ENCODE data around the gene UROC1.

UROC1 gene

DNA sequence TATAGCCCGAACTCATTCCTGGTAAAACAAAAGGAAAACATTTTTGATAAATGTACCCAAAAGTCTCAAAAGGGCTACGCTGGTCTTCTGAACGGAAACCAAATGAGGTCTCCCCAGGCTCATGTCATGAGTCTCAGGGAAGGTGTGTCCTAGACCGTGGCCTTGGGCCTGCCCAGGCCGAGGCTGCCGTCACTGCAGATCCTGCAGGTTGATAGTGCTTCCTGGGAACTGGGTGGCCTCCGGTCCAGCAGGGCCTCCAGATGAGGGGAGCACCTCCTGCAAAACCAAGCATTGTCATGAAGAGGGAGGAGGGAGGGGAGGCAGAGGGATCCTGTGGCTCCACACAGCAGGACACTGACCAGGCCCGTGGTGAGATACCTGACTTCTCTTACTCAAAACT lies 79.4 kb downstream of the UROC1 start:
- DNase-seq = no peak

GRCh38 chr3:126436826-126437717 lies 80.5 kb downstream of the UROC1 start:
- DNase-seq = no peak

DNA sequence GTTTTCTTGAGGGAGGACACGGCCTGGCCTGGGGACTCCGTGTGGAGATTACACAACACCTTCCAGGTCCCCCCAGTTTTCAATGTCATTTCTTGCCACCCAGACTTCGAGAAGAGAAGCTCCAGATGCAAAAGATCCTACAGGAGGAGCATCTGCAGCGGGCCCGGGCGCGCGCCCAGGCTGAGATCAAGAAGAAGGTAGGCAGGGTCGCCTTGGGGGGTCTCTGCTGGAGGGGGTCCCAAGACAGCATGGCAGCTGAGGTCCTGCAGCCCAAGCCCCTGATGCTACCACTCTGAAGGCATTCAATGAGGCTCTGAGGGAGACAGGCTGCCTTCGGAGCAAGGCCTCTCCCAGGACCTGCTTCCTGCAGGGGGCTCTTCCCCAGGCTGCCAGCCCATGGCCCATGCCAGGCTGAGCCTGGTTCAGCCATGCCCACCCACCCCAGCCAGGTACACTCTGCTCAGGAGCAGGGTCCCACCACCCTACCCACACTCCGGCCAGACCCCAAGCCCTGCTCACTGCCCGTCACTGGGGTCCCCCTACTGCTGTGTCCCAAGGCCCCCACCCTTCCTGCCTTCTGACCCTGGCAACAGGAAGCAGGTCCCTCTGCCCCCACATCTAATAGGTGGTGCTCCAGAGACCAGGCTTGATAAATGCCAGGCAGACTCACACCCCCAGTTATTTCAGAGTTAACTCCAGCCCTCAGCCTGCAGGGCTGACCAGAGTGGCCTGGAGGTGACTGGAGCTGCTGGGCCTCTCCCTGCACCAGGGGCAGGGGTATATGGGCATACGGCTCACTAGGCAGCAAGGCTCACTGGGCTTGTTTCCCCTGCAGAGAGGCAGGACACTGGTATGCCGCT lies 81.9 kb downstream of the UROC1 start:
- no peak for DNase-seq

DNA sequence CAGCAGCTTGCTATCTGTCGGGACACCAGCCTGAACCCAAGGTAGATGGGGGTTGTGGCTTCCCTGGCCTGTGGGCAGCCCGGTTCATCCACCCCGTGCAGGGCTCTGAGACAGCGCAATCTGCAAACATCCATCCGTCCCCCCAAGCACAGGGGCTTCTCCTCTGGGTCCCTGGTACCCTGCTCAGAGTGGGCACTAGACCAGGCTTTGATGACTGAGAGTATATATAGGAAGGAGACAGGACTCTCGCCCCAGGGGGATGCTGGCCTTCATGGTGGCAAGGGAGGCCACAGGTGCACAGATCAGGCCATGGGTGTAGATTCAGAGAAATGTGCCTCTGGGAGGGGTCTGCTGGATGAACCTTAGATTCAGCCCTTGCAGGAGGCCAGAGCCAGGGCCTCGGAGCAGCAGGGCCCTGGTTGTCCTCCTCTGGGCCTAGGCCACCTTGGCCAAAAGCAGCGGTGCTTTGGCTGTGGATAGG lies 82.6 kb downstream of the UROC1 start:
- no peak for DNase-seq

DNA sequence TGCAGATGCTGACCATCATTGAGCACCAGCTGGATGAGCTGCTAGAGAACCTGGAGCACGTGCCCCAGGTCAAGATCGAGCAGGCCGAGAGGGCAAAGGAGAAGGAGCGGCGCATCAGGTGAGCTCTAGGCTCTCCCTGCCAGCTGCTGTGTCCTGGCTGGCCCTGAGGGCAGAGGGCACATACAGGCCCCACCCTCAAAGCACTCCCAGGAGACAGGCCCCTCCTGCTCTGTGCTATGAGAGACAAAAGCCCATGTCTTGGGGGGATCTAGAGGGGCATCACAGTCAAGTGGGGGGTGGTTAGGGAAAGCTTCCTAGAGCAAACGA lies 83.3 kb downstream of the UROC1 start:
- no peak for DNase-seq

GRCh38 chr3:126433496-126434263 lies 83.9 kb downstream of the UROC1 start:
- no peak for DNase-seq

DNA sequence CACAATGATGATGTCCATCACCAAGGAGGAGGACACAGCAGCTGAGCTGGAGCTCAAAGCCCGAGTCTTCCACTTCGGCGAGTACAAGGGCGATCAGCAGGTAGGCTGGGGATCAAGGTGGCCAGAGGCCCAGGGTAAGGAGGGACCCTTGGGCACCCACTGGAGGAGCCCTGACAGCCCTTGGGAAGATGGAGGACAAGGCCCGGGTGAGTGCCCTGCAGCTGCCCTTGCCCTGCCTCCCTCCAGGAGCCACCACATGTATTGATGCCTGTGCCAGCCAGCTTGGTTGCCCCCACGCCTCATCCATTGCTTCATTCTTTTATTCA lies 84.5 kb downstream of the UROC1 start:
- DNase-seq = no peak

GRCh38 chr3:126432361-126433104 lies 85.0 kb downstream of the UROC1 start:
- DNase-seq = no peak
